Head of caudate nucleus (tissue), 42 donors: ENCODE data around the gene DHX16.
"Not testable (repeated sequence)": the region's sequence is repeated elsewhere in the genome, so short reads cannot be mapped to it uniquely, and the experiment has no call there.

Experiments
- DNase-seq, 42 donors: peaks; one replicate each; pipeline versions ENCODE4 v3.0.0 to v3.0.0-alpha.2; 2020 to 2021; ENCODE audit warnings: mixed read lengths in 7 of 42
- intact Hi-C: fragments of 100-400 bp; cut with DNase I; formaldehyde crosslinking; loops from one replicate; pipeline ENCODE4 v1.15.0; 2022

Gene DHX16

DNA sequence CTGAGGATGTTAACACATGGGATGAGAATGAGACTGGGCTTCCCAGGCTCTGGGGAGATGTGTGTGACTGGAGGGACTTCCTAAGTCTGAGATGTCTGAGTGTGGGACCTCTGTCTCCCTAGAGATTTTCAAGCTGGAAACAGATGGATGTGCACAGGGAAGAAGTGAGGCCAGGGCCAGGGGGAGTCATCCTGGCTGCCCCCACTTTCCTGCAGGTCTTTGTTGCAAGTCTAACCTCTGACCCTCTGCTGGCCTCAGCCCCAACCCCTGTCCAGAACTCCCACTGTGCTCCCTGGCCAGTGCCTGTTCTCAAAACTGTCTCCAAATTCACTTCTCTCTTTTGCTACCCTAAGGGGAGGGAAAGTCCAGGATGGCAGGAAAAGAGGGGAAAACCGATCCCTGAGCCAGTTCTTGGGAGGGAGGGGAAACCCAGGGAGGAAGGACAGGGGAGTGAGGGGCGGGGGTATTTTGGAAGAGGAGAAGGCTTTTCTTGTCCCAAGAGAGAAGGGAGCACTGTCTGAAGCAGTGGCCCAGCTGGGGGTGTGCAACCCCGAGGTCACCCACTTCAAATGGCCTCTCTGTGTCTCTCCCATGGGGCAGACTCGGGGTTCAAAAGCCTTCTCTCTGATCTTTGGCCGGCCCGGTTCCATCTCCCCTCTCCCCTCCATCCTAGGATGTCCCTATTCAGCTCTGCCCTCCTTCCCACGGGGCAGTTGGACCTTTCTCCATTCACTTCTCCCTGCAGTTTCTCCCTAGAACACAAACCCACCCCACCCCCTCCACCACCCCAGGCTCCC, 10.6 kb upstream of the DHX16 start:
- intact Hi-C loops, result loop anchor here (2.0 kb wide), 1 partner anchor 33 kb away; the partner anchor contains the start of gene MDC1
- no peak for DNase-seq

DNA sequence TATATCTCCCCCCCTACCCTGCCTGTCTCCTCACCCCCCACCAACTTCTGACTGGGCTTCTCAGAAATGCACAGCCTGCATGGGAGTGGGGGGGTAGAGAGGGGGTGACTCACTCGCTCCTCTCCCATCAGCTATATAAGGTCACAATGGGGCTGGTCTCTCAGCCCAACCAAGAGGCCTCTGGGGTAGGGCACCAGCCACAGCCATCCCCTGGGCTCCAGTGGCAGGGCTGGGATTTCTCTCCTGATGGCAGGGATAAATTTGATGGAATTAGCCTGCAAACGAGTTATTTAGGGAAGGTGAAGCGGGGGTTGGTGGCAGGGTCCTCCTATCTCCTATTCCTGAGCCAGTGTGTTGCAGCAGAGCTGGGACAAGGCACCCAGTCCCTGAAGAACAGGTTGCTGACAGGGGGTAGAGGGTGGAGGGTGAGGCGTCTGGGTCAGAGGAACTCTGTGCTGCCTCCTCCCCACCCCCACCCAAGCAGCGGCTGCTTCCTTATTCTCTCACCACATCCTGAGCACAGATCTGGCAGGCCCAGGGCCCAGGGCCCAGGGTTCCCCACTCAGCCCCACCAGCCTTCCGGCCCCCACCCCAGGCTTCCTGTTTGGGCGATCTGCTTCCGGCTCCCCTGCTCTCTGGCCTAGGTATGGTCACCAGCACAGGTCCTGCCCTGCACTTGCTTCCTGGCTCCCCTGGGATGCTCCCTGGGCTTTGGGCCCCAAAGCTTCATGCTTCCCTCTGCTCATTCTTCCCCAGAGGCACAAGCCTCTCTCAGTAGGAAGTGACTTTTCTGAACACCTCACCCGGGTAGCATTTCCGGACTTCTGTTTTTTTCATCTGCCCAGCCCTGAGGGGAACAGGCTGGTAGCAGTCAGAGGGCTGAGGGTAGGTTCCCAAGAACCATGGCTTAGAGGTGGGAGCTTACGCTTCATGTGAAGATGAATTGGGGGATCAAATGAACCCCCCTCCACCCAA, 9.6 kb upstream of the DHX16 start:
- intact Hi-C loops, result loop anchor here (2.0 kb wide), 1 partner anchor 34 kb away; the partner anchor contains the start of gene MDC1
- peak in 40 of 42 donors; percentile 22 to 81 (median 56) for DNase-seq

DNA sequence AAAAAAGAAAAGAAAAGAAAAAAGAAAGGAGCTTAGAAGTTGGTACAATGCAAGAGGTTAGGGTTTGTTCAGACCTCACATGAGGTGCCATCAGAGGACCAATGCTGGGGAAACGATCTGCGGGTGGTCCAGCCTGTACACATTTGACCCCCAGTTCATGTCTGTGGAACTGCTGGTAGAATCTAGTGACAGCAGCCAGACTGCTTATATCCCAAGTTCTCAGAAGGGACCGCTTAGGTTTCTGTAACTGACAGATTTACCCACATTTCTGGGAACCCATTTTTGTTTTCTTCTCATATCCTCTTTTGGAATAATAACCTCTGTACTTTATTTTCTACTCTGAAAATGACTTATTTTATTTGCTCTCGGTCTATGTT, 8.9 kb upstream of the DHX16 start:
- DNase-seq, result no peak
- intact Hi-C loops, result loop anchor here (2.0 kb wide), 1 partner anchor 35 kb away; the partner anchor contains the start of gene MDC1

DNA sequence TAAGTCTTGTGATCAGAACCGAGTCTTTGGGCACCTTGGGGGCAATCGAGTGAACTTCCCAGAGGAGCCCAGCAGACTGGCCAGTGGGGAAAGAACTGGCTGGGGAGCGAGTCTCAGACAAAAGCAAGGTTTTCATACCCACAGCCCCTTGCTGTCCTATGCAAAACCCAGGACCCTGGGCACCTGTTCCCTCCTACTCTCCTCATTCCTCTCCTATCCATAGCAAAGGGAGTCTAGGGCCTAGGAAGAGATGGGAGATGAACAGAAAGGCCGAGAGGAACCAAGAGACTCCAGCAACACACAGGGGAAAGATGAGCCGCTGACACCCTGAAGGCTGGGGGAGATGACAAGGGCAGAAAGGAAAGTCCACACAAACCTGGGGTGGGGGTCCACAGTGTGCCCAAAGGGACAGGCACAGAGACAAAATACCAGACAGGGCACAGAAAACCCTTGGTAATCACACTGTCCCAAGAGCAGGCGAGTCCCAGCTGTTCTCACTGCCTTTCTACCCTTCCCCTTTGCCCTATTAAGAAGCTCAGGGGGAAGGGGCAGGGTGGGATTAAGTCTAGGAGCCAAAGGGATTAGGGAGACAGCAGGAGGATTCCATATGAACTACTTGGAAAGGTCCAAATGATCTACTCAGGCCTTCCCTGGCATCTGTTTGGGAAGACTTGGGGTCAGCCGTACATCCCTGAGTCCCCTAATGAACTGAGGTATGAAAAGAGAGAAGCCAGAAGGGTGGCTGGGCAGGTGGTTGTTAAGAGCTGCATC, 7.1 kb upstream of the DHX16 start:
- DNase-seq, result no peak
- intact Hi-C loops, result loop anchor here (1.0 to 10.0 kb wide), 2 partner anchors 42 to 55 kb away; partner anchors contain the start of gene ATAT1

DNA sequence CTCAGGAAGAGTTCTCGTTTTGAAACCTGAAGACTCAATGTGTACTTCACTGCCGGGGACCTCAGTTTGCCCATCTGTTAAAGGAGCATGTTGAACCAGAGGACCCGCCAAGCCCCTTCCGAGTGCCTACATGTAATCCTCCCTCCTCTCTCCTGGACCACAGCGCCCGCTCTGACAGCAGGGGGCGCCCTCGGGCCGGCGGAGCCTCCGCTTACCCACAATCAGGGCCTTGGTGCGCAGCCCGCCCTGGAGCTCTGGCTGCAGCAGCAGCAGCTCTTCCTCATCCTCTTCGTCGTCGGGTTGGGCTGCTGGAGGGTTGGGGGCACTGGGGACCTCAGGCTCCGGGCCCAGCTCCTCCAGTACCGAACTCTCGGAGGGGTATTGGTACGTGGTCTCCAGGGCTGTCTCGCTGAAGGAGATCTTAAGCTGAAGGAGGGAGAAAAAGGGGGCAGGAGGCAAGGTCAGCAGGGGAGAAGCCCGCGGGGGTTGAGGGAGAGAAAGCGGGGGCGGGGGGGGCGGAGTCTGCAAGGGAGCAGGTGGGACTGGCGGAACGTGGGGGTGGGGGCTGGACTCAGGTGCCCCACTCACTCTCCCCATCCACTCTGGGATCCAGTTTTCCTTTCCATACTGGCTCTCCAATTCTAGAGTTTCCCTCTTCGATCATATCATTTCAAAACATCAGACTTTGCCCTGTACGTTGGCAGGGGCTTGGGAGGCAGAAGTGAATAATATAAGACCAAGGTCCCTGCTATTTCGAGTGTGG, 6.3 kb upstream of the DHX16 start:
- intact Hi-C loops, result loop anchor here (1.0 to 10.0 kb wide), 2 partner anchors 43 to 54 kb away; partner anchors contain the start of gene ATAT1
- peak; percentile 70 to 96 (median 91) for DNase-seq

DNA sequence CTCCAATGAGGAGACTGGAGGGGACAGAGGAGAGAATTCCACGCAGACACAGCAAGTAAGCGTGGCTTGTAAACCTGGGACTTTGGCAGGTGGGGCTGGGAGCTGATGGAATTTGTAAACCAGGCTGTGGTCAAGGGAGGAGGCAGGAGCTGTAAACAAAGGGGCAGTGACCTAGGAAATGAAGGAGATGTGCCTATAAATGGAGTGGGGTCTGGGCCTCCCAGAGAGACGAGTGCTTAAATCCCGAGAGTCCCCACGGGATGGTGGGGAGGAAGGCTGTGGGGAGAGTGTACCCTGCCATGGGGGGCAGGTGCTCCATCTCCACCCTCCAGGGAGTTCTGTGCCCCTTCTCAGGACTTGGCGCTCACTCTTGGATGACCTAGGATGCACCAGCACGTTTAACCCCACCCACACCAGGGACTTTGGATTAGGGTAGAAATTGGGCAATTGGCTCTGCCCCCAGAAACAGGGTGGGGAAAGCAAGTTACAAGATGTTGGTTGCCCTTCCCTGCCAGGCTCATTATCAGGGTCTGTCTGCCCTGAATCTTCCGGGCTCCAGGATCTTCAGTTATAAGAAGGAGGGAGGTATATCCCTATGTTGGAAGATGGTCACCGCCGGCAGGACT, 4.0 kb upstream of the DHX16 start:
- intact Hi-C loops, result loop anchor here (10.0 kb wide), 1 partner anchor 52 kb away; the partner anchor contains the start of gene ATAT1
- DNase-seq, result no peak

DNA sequence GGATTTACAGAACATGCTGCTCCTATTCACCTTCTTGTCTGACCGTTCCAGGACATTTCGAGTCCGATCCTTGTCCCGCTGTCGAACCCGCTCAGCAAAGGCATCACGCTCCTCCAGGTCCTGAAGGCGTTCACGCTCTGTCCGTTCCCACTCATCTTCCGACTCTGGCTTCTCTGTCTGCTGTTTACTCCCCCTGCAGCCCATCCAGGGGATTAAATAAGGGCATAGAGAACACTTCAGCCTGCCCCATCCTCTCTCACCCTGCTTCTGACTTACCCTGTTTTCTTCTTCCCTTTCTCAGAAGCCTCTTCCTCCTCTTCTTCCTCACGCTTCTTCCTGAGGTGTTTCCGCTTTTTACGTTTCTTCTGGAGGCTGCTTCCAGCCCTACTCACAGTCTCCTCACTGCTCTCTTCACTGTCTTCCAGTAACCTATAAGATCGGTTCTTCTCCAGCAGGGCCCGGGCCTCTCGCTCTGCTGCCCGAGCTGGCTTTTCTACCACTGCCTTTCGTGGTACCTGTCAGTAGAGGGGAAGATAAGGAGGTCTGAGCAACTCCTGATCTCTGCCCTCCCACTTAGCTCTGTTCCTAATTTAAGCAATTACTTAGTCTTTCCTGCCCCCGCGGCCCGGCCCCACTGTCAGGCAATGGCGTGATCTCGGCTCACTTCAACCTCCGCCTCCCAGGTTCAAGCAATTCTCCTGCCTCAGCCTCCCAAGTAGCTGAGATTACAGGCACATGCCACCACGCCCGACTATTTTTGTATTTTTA, 1.9 kb downstream of the DHX16 start:
- intact Hi-C loops, result loop anchor here (10.0 kb wide), 1 partner anchor 46 kb away; the partner anchor contains the start of gene ATAT1
- DNase-seq, result peak in 19 of 42 donors; percentile 26 to 75 (median 48)

DNA sequence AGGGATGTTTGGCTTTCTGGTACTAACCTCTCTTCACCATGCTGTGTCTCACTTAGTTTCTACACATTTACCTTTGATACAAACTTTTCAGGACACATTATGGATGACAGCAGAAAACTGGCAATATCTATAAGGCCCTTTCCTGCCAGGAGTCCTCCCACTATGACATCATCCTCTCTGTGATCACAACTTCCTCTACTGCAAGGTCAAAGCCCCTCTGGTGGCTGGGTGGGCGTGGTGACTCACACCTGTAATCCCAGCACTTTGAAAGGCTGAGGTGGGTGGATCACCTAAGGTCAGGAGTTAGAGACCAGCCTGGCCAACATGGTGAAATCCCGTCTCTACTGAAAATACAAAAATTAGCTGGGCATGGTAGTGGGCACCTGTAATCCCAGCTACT, 6.5 kb downstream of the DHX16 start:
- peak in 1 of 42 donors; percentile 45 for DNase-seq
- intact Hi-C loops, result not testable (repeated sequence)

DNA sequence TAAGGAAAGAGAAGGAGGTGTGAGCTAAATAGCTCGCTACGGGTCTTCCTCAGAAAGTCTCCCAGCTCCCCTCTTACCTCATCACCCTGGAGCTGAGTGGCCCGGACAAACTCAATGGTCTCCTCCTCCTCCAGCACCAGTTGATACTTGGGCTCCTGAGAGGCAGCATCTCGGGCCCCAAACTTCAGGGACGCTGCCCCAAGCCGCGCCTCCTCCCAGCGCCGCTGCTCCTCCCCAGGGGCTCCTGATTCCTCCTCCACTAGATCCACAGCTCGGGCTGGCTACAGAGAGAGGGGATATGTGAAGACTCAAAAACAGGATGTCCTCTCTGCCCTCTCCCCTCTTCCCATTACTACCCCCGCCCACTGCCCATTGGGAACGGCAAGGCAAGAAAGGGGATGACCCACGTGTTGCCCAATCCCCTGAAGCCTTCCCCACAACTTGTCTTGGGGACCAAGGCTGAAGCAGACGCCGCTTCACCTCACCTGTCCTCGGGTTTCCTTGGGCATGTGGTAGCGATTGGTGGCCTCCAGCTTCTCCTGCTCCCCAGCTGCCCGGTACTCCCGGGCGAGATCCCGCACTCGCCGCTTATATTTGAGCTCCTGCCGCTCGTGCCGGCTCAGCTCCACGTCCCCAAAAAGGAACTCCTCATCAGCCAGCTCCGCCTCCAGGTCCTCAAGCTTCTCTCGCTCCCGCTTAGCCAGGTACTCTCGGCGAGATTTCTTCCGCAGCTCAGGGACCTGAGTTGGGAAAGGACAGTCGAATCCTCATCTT, 7.6 kb downstream of the DHX16 start:
- intact Hi-C loops, result no loop called here

DNA sequence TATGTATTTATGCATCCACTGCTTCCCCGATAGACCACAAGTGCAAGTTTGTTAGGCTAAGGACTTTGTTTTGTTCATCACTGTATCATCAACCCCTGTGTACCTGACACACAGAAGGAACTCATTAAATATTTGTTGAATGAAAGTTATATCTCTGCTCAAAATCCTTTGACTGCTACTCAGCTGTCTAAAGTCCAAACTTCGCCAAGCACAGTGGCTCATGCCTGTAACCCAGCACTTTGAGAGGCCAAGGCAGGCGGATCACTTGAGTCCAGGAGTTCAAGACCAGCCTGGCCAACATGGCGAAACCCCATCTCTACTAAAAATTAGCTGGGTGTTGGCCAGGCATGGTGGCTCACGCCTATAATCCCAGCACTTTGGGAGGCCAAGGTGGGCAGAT, 14.9 kb downstream of the DHX16 start:
- DNase-seq, intact Hi-C loops: not testable (repeated sequence)

More for the DNA sequence above, 7.6 kb downstream of the DHX16 start:
- no peak for DNase-seq

DNA sequence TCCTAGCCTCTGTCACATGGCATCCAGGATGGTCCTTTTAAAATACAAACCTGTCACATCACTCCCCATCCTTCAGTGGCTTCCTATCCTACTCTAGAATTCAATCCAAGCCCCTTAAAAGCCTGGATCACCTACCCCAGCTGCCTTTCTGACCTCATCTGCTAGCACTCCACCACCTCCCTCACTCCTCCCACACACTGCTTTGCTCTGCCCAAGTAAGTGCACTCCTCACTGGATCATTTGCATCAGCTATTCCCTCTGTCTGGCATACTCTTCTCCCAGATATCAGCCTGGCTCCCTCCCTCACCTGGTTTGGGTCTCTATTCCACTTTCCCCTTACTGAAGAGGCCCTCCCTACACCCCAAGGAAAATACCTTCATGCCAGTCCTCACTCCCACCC, 15.4 kb downstream of the DHX16 start:
- intact Hi-C loops, result no loop called here
- DNase-seq, result peak in 21 of 42 donors; percentile 27 to 80 (median 51)

DNA sequence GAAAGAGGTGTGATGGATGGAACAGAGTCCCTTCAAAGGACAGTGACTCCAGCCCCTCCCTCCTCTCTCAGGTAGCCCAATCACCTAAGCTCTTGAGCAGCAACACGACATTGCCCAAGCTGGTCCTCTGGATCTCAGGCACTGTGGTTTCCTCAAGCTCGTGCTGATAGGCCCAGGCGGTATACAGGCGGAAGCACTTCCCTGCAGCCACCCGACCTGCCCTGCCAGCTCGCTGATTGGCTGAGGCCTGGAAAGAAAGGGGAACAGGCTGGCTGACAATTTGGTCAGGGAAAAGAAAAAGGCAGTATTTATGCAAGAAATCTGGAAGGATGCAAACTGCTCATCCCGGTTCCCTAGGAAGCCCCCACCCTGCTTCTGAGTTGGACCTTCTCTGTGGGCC, 16.3 kb downstream of the DHX16 start:
- intact Hi-C loops, result no loop called here
- DNase-seq, result peak in 3 of 42 donors; percentile 19 to 46 (median 41)

DNA sequence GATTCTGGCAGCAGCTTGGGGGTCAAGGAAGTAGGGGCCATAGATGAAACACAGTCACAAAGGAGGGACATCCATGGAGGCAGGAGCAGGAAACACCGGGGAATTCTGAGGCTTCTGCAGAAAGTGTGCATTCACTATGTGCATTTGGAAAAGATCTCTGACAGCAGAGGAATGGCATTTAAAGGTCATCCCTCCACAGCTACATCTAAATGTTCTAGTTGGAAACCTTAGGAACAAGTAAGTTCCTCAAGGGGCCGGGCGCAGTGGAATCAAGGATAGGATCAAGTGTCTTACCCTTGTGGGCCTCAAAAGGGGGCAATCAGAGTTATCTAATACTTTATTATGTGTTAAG, 17.1 kb downstream of the DHX16 start:
- DNase-seq, result no peak
- intact Hi-C loops, result no loop called here

DNA sequence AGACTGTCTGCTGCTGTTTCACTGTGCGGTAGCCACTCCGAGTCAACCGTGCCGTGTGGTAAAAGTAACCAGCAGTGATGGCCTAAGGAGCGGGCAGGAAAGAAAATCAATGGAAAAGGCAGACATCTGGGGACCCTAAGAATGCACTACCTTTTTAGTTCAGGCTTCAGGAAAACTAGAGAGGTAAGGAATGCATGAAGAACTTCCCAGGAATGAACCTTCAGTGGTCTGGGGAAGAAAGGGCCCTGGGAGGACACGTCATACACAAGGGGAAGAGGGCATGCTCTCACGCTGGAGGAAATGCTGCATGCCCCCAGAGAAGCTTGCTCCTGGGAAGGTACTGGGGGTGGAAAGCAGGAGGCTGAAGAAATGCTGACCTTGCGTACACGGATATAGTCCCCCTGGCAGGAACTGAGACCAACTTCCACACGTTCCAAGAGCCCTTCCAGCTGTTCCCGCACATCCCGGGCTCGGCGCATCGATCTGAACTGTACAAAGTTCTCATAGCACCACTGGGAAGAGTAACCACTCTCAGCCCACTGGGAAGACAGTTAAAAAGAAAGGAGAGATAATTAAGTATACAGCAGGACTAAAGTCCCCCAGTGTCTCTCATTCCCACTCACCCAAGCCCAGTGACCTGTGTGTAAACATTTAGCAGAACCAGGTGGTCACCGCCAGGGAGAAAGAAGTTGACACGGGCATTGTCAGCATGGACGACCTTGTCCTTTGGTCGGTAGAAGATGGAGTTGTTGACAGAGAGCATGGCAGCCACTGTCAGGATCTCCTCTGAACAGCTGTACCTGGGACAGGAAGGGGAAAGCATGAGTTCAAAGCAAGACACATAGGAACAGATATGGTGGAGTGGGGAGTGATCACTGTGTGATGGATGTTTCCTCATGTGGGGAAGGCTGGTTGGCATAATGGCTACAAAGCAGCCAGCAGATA, 17.7 kb downstream of the DHX16 start:
- DNase-seq, result no peak
- intact Hi-C loops, result no loop called here

DNA sequence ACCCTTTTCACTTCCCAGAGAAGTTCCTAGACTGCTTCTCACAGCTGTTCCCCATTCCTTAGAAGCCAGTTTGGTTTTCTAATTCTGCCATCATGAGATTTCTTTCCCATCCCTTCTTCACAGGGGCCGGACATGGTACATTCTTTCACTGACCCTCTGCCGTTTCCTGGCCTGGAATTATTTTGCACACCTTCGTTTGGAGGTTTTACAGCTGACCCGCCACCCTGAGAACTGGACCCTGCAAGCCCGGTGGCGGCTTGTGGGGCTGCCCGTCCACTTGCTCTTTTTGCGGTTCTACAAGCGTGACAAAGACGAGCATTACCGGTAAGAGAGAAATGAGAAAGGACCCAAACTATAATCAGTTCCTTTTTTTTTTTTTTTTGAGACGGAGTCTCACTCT, 21.7 kb downstream of the DHX16 start:
- no peak for DNase-seq
- intact Hi-C loops, result no loop called here
